ENCODE data around the gene SLC16A8.
A peak's percentile ranks its signal among the peaks of the same experiment; 100 is the strongest.

SLC16A8 gene

DNA sequence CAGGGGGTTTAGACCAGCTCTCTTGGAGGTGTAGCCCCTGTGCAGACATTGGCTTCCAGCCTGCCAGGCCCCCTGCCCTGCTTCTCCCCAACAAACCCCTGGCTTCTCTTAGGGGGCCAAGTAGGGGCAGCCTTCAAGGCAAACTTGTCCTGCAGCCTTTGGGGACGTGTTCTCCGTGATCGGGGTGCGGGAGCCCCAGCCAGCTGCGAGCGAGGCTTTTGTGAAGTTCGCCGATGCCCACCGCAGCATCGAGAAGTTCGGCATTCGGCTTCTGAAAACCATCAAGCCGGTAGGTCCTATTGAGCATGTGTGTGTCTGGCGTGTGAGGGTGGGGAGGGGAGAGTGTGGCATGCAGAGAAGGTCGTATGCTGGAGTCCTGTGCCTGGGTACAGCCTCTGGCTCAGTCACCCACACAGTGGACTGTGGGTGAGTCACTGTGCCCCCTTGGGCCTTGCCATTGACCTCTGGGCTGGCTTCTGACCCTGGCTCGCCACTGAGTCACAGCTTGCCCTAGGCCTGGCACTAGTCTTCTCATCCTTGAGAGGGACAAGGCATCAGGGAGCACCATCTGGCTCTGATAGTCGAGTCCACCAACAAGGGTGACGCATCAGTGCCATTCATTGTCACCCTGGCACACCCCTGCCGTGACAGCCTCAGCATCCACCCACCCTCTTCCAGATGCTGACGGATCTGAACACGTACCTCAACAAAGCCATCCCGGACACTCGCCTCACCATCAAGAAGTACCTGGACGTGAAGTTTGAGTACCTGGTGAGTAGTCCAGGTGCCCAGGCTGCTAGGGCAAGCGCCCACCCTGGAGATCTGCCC lies 11.4 kb downstream of the SLC16A8 start:
- no peak for DNase-seq (ENCODE audit: low spot score)

DNA sequence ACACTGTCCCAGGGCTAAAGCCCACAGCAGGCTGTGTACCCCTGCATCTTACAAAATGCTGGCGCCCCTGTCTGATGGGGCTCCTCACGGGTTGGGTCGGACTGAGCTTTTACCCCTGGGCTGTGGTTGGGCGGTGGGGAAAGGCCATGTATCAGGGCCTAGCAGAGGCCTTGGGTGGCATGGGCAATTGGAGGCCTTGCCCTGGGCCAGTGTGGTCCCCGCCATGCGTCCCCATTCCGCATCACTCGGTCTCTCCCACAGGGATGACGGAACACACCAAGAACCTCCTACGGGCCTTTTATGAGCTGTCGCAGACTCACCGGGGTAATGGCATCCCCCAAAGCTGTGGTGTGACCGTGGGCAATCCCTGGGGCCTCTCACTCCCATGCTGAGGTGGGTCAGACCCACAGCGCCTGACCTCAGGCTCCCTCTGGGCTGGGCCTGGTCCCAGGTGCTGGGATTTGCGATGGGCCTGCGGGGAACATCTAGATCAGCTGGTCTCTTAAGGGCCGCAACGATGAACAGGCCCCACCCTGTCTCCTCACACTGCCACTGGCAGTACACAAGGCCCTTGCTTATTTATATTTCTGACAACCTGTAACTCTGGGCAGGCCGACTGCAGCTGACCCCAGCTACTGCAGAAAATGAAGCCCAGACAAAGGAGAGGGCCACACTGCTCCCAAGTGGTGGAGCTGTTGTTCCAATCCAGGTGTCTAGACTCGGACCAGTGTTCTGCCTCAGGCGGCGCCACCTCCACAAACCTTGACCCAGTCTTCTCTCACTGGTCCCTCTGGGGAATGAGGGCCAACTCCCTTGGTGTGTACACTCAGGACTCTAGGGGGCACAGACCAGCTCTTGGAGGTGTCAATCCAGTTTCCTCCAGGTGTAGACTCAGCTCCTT lies 12.3 kb downstream of the SLC16A8 start:
- no peak for DNase-seq (ENCODE audit: low spot score)

DNA sequence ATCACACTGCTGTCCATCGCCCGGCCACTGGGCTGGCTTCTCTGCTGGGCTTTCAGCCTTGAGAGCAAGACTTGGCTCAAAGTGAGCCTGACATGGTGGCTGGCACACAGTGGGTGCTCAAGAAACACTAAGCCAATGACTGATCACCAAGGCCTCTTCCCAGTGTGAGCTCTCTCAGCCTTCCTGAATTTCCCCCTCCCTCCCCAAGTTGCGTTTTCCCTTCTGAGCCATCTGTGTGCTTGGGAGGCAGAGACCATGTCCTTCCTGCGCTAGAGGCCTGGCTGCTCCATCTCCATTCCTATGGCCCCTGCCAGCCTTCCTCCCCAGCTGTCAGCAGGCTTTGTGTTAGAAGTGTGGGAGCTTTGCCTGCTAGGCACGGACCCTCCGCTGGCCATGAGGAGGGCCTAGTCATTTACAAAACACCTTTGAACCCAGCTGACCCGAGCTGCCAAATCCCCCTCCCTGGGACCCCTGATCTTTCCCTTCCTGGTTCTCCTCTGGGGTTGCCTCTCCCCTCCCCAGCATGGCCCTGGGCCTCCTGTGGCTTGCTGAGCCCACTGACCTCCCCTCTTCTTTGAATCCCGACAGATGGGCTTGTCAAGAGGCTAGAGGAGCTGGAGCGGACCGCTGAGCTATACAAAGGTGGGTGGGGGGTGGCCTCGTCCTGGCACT lies 13.6 kb downstream of the SLC16A8 start:
- no peak for DNase-seq (ENCODE audit: low spot score)

DNA sequence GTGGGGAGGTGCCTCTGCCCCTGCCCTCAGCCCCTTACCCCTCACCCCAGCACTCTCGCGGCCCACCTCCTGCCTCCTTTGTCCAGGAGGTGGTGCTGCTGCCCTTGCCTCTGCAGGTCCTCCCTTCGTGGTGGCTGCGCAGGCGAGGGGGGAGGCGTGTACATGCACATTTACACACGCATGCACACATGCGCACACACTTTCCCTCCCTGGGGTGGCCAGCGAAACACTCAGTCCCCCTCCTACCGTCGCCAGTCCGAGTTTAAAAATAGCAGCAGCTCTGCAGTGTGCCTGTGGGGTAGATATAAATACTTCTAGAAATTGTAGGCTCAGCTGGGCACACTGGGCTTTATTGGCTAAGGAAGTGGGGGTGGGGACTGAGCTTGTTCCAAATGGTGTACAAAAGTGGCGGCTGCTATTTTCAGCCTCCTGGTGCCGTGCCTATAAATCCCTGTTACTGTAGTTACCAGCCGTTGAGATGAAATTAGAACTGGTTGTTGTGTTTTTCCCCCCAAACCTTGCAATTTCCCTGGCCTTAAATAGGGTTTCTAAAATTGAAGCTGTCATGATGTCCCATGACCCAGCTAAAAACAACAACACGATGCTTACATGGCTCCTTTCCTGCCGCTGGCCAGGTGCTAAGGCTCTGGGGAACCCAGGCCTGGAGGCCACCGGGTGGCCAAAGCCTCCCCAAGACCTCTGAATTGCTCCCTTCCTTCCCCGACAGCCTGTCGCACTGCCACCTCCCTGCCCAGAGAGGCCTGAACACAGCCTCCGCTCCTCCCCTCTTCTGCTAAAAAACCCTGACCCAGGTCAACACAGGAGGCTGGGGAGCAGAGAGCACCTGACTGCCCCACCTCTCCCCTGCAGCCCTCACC lies 14.4 kb downstream of the SLC16A8 start:
- DNase-seq (ENCODE audit: low spot score): no peak

DNA sequence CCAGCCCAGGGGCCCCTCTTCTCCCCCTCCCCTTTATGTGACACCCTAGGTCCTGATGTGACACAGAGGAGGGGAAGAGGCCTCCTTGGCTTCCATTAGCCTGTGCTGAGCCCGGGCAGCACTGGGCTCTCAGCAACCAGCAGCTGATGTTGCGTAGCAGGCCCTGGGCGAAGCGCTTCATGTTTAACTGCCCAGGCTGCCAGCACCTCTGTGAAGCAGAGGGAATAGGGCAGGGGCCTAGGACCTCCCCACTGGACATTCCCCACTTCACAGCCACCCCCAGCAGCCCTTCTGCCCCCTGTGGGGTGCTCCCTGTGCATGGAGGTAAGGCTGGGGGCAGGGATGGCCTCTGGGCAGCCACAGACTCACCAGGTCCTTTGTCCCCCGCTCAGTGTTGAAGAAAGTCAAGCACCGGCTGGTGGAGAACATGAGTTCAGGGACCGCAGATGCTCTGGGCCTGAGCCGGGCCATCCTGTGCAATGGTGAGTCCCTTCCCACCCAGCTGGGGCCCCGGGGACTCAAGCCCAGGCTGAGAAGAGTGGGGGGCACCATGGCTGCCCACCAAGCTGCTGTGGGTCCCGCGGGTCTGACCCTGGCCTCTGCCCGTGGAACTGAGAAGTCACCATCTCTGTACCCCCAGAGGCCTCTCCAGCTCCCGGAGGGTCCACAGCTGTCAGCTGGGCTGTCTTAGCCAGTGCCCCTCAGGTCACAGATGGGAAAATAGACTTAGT lies 15.2 kb downstream of the SLC16A8 start:
- no peak for DNase-seq (ENCODE audit: low spot score)

DNA sequence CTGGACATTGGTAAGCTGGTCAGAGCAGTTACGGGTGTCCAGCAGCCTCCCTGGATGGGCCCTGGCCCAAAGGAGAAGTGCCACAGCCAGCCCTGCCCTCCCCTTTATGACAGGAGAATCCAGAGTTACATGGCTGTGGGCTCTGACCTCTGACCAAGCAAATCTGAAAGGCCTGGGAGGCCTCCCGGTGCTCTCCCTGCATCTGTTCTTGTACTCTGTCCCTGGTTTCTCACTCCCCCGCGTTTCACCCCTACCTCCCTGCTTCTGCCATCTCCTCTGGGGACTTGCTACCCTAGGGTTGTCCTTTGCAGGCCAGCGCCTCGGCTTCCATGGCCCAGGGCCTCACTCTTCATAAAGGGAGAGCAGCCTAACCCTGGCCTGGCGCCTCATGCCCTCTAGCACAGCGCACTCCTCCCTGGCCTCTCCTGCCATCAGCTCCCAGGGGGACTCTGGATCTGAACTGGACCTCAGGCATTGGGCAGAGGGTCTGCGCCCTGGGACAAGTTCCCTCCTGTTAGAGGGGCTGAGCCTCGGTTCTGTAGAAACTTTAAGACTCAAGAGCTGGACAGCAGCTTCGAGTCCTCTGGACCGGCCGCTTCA lies 16.1 kb downstream of the SLC16A8 start:
- no peak for DNase-seq (ENCODE audit: low spot score)

DNA sequence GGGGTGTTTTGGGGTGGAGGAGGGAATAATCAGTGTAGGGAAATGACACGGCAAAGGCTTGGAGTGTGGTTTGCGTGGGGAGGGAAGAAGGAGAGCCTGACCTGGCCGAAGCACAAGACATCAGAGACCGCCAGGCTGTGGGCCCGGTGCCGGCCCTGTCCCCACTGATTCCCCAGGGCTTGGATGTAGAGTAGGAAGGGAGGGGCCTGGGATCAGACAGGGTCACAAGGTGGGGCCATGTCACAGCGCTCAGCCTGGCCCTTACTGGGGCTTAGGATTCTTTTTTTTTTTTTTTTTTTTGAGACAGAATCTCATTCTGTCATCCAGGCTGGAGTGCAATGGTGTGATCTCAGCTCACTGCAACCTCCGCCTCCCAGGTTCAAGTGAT lies 17.0 kb downstream of the SLC16A8 start:
- DNase-seq (ENCODE audit: low spot score): no peak

DNA sequence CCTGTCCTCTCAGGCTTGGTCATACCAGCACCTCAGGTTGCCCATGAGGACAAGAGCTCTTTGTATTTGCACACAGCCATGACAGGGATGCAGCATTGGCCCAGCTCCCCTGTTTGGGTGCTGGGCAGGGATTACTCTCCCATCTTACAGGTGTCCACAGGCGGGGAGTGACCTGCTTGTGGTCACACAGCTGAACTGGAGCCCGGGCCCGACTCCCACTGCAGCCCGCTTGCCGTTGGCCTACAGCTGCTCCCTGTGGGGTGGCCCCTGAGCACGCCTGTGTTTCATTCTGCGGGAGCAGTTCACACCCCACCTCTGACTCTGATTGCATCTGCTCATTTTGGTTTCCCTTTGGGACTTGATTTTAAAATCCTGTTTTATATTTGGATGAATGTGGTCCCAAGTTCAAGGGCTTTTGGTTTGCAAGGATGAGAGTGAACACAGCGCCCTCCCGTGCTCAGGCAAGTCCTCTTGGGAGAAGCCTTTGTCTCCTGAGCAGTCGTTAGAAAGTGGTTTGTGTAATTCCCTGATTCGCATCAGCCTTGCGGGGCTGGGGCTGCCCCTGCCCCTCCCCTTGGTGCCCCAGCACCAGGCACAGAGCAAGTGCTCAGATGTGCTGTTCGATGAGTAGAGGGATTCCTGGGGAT lies 17.5 kb downstream of the SLC16A8 start:
- no peak for DNase-seq (ENCODE audit: low spot score)

DNA sequence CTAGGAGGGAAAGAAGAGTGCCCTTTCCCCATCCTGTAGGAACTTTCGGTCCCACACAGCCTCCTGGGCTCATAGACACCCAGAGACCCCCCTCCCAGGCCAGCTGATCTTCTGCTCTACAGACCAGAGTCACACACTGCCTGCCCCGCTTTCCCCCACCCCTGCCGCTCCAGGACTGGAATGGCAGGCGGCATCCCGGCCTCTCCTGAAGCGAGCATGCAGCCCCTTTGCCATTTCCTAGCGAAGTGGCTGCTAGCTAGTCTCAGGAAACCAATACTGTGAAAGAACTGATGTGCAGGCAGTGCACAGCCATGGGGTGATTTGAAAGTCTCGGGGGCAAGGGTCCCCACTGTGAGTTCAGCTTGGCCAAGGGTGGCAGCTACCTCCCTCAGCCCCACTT lies 18.4 kb downstream of the SLC16A8 start:
- no peak for DNase-seq (ENCODE audit: low spot score)

DNA sequence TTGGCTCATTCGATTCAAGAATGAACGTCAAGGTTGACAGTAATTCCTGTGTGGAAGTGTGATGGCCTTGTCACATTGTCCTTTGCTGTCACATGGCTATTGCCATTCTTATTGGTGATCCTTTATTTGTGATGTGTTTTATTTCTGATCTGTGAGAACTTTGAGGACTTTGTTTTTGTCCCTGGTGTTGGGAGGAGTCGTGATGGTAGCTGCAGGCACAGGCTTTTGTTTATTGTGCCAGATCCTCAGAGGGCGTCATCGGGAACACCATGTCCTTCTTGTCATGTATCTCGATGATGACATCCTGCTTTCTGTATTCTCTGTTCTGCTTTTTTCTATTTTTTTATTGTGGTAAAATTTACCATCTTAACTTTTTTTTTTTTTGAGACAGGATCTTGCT lies 21.2 kb downstream of the SLC16A8 start:
- DNase-seq (ENCODE audit: low spot score): no peak

DNA sequence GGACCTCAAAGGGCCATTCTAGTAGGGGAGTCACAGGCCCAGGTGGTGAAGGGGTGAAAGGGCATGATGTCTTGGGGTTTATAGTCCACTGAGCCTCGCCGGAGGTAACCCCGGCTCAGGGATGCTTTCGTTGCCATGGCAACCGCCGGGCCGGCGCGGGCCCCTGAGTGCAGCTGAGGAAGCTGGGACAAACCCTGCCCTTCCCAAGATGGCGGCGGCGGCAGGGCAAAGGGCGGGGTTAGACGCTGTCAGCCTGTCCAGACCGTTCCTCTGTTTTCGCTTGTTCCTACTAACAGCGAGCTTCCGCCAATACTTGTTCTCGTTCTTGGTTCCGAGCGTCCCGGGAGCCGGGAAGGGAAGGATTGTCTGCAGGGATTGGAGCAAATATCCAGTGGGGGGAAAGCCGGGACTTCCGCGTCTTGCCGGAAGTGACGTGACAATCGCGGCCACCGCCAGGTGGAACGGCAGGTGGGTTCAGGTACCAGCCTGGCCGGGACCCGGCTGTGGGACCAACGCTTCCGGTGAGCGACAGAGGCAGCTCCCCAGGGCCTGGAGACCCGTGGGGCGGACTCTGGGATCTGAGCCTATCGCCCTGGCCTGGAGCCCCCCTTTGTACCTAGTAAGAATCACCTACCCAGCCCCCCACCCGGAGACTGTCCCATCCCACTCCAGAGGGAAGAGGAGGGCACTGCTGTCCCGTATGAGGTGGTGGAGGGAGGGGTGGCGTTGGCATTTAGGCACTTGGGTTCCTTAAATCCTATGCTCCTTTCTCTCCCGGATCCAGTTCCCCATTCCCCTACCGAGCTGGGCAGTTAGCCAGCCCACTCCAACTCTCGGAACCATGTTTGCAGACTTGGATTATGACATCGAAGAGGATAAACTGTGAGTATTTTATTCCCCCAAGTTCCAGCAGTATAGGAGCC lies 26.8 kb downstream of the SLC16A8 start, which contains the start of gene PICK1:
Gene PICK1, plus strand, starts transcription at position 436 of the 923 bp plus-strand sequence. Its CDS starts 406 bp downstream, at position 842.
- DNase-seq (ENCODE audit: low spot score): peak; percentile 91

DNA sequence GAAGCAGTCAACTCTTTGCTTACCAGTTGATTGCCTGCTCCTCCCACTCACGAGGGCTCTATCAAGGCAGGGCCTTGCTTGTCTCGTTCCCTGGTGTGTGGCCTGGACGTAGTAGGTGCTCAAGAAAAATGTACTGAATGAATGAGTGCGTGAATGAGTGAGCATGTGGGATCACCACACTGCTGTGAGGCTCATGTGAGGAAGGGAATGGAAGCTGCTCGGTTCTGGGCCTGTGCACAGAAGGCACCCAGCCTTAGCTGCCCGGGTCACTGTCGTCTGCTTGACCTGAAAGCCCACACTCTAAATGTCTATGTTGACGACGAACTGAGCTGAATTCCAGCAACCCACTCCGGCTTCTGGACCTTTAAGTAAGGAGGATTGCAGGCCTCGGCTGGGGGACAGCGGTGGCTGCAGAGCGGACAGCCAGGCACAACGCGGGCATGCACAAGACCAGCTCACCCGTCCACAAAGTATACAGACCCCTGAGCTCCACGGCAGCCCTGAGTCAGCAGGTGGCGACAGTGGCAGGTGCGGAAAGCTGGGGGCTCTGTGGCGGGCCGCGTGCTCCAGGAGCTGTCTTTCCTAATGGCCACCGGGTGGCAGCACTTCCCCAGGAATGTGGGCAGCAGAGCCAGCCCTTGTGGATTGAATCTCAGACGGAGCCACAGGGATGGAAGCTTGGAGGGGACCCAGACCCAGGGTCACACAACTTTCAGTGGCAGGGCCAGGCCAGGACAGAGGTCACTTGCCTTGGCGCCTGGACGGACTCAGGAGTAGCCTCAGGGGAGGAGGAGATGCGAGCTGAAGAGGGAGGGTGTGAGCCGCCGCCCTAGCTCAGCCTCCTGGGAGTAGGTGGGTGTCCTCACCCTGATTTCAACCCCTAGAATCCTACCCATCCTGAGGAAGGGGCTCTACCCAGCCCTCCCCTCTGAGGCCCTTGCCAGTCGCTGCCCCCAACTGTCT lies 31.8 kb downstream of the SLC16A8 start:
- peak; percentile 92 for DNase-seq (ENCODE audit: low spot score)

DNA sequence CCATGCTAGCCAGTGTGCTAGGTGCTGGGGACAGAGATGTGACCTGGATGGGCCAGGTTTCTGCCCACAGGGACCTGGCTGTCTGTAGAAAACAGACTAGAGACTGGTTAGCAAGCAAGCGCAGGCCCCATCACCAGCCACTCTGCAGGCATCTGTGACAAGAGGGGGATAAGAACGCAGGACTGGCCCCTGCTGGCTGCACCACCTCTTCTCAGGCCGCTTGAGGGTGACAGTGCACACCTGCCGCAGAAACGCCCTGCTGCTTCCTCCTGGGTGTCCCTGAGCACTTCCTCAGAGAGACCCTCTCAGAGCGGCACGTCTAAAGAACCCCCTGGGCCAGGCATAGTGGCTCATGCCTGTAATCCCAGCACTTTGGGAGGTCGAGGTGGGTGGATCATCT lies 32.7 kb downstream of the SLC16A8 start:
- no peak for DNase-seq (ENCODE audit: low spot score)

DNA sequence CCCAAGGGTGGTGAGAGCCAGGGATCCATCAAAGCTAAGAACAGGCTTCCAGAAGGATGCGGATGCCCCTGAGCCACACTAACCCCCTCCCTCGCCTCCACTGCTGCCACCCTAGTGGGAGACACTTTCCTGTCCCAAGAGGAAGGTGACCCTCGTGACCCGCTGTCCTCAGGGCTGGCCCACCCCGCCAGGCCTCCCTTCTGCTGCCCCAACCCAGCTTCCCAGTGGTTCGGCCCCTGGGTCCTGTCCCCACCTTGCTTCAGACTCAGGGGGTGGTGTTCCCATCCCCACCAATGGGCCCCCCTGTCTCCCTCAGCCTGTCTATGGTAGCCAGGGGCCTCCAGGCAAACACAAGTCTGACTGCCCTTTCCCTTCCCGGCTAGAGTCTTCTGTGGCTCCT lies 33.3 kb downstream of the SLC16A8 start:
- DNase-seq (ENCODE audit: low spot score): no peak

DNA sequence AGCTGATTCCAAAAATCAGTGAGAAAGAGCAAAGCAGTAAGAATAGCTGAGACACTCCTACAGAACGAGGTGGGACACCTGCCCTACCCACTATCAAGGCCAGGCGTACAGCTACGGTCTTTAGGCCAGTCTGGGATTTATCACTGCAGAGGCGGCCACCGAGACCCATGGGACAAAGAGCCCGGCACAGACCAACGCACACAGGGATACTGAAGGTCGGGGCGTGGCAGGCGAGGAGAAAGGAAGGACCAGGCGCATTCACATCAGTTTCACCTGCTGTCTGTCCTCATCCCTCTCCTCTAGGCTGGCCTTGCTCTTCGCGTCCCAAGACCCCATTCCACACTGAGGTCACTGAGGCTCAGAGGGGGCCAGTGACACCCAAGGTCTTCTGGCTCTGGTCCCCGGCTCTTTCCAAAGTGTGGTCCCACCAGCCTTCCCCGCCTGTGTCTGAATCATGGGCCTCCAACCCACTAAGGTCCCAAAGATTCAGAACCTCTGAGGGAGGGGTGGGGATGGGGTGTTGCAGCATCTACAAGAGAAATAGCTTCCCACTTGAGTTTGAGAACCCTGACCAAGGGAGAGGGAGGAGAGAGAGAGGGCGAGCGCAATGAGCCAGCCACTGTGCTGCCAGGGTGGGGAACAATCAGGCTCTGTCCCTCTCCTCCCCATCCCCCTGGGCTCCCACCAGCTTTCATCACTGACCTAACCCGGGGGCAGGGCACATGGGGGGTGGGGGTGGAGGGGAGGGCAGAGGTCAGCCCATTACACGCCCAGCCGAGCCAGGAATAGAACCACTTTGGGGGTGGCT lies 34.0 kb downstream of the SLC16A8 start:
- no peak for DNase-seq (ENCODE audit: low spot score)

DNA sequence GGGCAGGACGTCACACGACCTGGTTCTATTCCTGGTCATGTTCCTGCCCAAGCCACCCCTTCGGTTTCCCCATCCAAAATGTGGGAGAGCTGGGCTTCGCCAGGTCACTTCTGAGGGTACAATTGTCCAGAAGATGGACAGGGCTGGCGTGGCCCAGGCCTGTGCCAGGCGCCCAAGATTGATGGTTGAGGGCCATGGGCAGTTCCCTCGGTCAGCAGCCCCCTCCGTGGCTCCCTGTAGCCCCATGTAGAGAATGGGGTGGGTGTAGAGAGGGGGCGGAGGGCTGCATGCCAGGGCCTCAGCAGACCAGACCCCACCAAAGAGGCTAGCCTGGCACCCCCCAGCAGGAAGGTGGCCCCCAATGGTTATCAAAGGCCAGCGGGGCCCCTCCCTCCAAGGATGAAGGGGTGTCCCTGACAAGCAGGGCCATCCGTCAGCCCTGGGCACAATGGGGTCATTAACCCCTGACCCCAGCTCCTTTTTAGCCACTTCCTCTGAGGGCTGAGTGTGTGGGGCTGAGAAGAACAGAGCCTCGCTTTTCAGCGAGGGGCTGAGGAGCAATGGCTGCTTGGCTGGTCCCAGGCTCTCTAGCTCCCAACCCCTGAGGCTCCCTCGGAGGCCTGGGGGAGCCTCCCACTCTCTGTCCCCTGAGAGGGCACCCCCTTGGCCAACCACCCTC lies 37.8 kb downstream of the SLC16A8 start:
- no peak for DNase-seq (ENCODE audit: low spot score)
